Lower leg skin (tissue), 3 donors: ENCODE measurements around the gene LTBP3.

Experiments used
- POLR2A ChIP-seq, 2 donors: fragments of 450-650 bp; IDR thresholded peaks; one replicate each; pipeline ENCODE4 v1.6.1; 2016 to 2017; ENCODE audit warnings: antibody characterized with exemption in 2 of 2, mild to moderate bottlenecking in 1 of 2, moderate library complexity in 1 of 2
- TF ChIP-seq, protein P1 (sequence below), 3 donors: fragments of 450-650 bp; IDR thresholded peaks; one replicate each; pipeline ENCODE4 v1.5.1; 2016; ENCODE audit warnings: antibody characterized with exemption in 3 of 3, mild to moderate bottlenecking in 3 of 3, moderate library complexity in 2 of 3

DNA sequence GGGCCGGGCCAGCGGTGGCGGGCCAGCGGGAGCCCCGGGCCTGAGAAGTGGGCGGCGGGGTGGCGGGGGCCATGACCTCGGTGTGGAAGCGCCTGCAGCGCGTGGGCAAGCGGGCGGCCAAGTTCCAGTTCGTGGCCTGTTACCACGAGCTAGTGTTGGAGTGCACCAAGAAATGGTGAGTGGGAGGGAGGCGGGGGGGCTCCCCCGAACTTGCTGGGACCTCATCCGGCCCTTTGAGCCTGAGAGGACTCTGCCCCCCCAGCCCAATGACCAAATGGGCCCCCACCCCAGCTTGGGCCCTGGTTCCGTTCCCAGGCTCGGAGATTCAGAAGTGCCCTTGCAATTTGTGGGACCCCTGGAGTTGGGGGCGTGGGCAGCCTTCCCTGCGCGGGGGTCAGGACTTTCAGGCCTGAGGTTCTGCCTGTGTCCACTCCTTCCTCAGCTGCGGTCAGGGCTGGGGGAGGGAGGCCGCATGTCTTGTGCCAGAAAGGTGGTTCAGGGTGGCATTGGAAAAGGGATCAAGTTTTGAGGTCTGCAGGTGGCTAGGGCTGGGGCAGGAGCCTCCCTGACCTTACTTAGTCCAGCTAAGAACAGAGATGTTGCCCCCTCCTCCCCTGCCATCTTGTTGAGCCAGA, 18.2 kb upstream of the LTBP3 start:
- TF ChIP-seq, protein P1, sequence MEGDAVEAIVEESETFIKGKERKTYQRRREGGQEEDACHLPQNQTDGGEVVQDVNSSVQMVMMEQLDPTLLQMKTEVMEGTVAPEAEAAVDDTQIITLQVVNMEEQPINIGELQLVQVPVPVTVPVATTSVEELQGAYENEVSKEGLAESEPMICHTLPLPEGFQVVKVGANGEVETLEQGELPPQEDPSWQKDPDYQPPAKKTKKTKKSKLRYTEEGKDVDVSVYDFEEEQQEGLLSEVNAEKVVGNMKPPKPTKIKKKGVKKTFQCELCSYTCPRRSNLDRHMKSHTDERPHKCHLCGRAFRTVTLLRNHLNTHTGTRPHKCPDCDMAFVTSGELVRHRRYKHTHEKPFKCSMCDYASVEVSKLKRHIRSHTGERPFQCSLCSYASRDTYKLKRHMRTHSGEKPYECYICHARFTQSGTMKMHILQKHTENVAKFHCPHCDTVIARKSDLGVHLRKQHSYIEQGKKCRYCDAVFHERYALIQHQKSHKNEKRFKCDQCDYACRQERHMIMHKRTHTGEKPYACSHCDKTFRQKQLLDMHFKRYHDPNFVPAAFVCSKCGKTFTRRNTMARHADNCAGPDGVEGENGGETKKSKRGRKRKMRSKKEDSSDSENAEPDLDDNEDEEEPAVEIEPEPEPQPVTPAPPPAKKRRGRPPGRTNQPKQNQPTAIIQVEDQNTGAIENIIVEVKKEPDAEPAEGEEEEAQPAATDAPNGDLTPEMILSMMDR (IDR thresholded peaks at IDR 0.05): no peak
- no peak for TF ChIP-seq POLR2A (IDR thresholded peaks at IDR 0.05)
